ENCODE measurements around the gene SRRD. TPM values are rescaled to one million over a fixed set of nuclear protein-coding genes. Genes with fewer than 3 reads are reported as not detected.

Gene SRRD
- total RNA-seq, 1 donor from 2014 or later: 32.0 TPM

- H3K36me3 Mint-ChIP-seq (ENCODE audit: low read depth): peaks cover 84% of the 10 kb centered on the region
- no peak for DNase-seq
- peak overlapping the region; percentile 78 for H3K27ac Mint-ChIP-seq
- no peaks in the 10 kb centered on the region for H3K27me3 Mint-ChIP-seq
- ChIA-PET POLR2A (interaction anchor here (1.7 to 2.4 kb wide), 2 partner anchors 9 to 20 kb away, joined by 11 to 13 read pairs; partner anchors contain the start of genes HPS4, SRRD and TFIP11), CTCF (interaction anchor here (0.7 to 2.3 kb wide), 9 partner anchors 10 to 162 kb away, joined by 3 to 15 read pairs (median 4); partner anchors contain the start of genes HPS4 and SRRD)
- intact Hi-C loops (cut with micrococcal nuclease): loop anchor here (10.0 kb wide), 1 partner anchor 1411 kb away; the partner anchor contains the start of gene PITPNB
- no peak for ATAC-seq (ENCODE audit: low read depth)
- TF ChIP-seq CTCF (IDR thresholded peaks at IDR 0.05): no peak
- H3K4me3 Mint-ChIP-seq: no peak overlapping the region
- no peaks in the 10 kb centered on the region for H3K9me3 Mint-ChIP-seq
- H3K4me1 Mint-ChIP-seq: peaks cover 17% of the 10 kb centered on the region
Observed at GRCh38 chr22:26503758-26504157, 20.1 kb downstream of the SRRD start.

GRCh38 chr22:26508148-26508547, 24.5 kb downstream of the SRRD start:
- no peak overlapping the region for H3K27ac Mint-ChIP-seq
- no peak for DNase-seq
- no peaks in the 10 kb centered on the region for H3K27me3 Mint-ChIP-seq
- peaks cover 44% of the 10 kb centered on the region for H3K4me1 Mint-ChIP-seq
- ChIA-PET POLR2A (interaction anchor here (0.9 kb wide), 1 partner anchor 26 kb away, joined by 3 read pairs; no protein-coding TSS in a partner anchor), CTCF (no interaction called here)
- no peak for TF ChIP-seq CTCF (IDR thresholded peaks at IDR 0.05)
- intact Hi-C loops (cut with micrococcal nuclease): loop anchor here (10.0 kb wide), 1 partner anchor 1407 kb away; the partner anchor contains the start of gene PITPNB
- peaks cover 76% of the 10 kb centered on the region for H3K36me3 Mint-ChIP-seq (ENCODE audit: low read depth)
- H3K4me3 Mint-ChIP-seq: no peak overlapping the region
- ATAC-seq (ENCODE audit: low read depth): no peak
- no peaks in the 10 kb centered on the region for H3K9me3 Mint-ChIP-seq

GRCh38 chr22:26512149-26512793, 28.6 kb downstream of the SRRD start, which contains the start of gene TFIP11:
TFIP11 (minus strand) TSS chr22:26512473; CDS start chr22:26510272, 2,201 bp downstream.
- peaks cover 39% of the 10 kb centered on the region for H3K4me1 Mint-ChIP-seq
- intact Hi-C loops (cut with micrococcal nuclease): loop anchor here (1.0 to 2.0 kb wide), 4 partner anchors 29 to 160 kb away; partner anchors contain the start of genes ASPHD2, HPS4, SRRD and TPST2
- ChIA-PET CTCF (interaction anchor here (0.6 to 0.9 kb wide), 2 partner anchors 10 to 72 kb away, joined by 4 to 7 read pairs; no protein-coding TSS in a partner anchor), POLR2A (interaction anchor here (0.6 to 3.7 kb wide), 12 partner anchors 10 to 160 kb away, joined by 3 to 37 read pairs (median 5); partner anchors contain the start of genes HPS4 and SRRD)
- H3K36me3 Mint-ChIP-seq (ENCODE audit: low read depth): peaks cover 43% of the 10 kb centered on the region
- TF ChIP-seq CTCF (IDR thresholded peaks at IDR 0.05): no peak
- peak; percentile 89 for DNase-seq
- H3K9me3 Mint-ChIP-seq: no peaks in the 10 kb centered on the region
- H3K27me3 Mint-ChIP-seq: no peaks in the 10 kb centered on the region
- peak within 1 kb of the TSS; percentile 100 for H3K4me3 Mint-ChIP-seq
- peak within 1 kb of the TSS; percentile 96 for H3K27ac Mint-ChIP-seq
- ATAC-seq (ENCODE audit: low read depth): peak; percentile 94

- ATAC-seq (ENCODE audit: low read depth) (no peak), DNase-seq (no peak)
- Mint-ChIP-seq H3K36me3 (ENCODE audit: low read depth) (peaks cover 31% of the 10 kb centered on the region), H3K27ac (no peak overlapping the region), H3K9me3 (no peaks in the 10 kb centered on the region), H3K4me3 (no peak overlapping the region), H3K4me1 (peaks cover 39% of the 10 kb centered on the region), H3K27me3 (no peaks in the 10 kb centered on the region)
- intact Hi-C loops (cut with micrococcal nuclease): loop anchor here (2.0 kb wide), 1 partner anchor 85 kb away; the partner anchor contains the start of gene ASPHD2
- CTCF ChIA-PET: no interaction called here
- TF ChIP-seq CTCF (IDR thresholded peaks at IDR 0.05): no peak
- POLR2A ChIA-PET: interaction anchor here (3.7 kb wide), 1 partner anchor 30 kb away, joined by 37 read pairs; the partner anchor contains the start of genes HPS4 and SRRD
Observed at GRCh38 chr22:26513838-26514237, 30.2 kb downstream of the SRRD start.

Measured in activated B cell treated with CpG ODN at 0.5 μM for 24 hours (primary cell).